DMS153 (cell line): ENCODE results near the gene IRAK1.
"Not testable (repeated sequence)": the region's sequence is repeated elsewhere in the genome, so short reads cannot be mapped to it uniquely, and the experiment has no call there.

Source experiments
- DNase-seq: peaks from one replicate; lab custom pipeline; 2025; lab: John Stamatoyannopoulos, UW

Gene IRAK1

DNA sequence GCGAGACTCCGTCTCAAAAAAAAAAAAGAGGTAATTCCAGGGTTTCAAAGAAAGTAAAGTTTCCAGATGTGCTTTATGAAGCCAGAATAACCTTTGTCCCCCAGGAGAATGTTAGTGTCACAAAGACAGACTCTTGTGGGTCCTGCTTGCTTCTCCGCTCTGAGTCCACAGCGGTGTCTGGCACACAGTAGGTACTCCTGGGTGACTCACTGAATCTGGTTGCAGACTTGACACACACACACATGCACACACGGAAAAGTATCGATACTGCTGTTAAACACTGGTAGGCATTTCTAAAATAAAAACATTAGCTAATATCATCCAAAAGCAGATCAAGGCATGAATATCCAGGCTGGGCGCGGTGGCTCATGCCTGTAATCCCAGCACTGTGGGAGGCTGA lies 24.2 kb downstream of the IRAK1 start:
- no peak for DNase-seq

DNA sequence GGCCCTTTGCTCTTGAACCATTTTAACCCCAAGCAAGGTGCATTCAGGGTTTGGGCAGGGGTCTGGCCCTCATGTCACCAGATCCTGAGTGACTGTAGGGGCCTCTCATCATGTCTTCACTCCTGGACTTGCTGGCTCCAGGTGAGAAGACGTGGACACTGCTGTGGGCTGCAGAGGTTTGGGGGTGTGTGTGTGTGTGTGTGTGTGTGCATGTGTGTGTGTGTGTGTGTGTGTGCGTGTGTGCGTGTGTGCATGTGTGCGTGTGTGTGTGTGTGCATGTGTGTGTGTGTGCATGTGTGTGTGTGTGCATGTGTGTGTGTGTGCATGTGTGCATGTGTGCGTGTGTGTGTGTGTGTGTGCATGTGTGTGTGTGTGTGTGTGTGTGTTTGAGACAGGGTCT lies 25.3 kb downstream of the IRAK1 start:
- not testable (repeated sequence) for DNase-seq

DNA sequence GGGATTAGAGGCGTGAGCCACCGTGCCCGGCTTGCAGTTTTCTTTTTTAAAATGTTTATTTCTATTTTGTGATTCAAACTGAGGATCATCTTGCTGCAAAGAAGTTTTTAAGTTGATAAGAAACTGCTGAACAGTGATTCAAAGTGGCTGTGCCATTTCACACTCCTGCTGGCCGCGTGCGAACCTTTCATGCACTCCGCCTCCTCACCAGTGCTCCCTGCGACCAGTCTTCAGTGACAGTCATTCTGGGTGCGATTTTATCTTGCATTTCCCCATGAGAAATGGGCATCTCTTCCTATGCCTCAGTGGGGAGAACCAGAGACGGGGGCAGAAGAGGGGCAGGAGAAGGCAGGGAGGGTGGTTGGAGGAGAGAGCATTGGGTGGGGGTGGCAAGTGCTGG lies 25.7 kb downstream of the IRAK1 start:
- DNase-seq: no peak

DNA sequence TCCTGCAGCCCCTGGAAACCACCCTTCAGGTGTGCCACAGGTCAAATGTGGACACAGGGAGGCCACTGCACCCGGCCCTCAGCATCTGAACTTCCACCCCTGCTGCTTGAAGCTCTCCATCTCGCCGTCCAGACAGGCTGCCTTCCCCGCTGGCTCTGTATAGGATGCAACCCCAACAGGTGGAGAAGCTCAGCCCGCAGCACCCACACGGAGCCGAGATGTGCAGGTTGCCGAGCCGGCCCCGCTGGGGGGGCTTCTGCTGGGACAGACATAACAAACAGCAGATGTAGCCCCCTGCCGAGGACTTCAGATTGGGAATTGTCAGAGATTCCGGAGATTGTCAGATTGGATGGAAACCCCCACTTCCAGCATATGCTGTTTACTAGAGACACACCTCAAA lies 26.6 kb downstream of the IRAK1 start:
- no peak for DNase-seq

DNA sequence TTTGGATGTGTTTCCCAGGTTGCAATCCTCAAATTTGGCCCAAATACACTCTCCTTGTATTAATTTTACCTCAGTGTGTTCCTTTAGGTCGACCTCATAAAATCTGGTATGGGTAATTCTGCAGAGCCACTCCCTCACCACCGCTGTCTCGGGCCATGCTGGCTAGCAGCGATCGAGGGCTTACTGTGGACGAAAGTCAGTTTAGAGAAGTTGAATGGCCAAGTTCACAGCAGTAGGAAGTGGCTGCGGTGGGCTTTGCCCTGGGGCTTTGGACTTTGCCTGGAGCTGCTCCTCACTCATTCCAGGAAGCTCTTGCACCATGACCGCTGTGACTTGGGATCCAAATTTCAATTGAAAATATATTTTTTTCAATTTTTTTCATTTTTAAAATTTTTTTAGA lies 27.5 kb downstream of the IRAK1 start:
- no peak for DNase-seq

DNA sequence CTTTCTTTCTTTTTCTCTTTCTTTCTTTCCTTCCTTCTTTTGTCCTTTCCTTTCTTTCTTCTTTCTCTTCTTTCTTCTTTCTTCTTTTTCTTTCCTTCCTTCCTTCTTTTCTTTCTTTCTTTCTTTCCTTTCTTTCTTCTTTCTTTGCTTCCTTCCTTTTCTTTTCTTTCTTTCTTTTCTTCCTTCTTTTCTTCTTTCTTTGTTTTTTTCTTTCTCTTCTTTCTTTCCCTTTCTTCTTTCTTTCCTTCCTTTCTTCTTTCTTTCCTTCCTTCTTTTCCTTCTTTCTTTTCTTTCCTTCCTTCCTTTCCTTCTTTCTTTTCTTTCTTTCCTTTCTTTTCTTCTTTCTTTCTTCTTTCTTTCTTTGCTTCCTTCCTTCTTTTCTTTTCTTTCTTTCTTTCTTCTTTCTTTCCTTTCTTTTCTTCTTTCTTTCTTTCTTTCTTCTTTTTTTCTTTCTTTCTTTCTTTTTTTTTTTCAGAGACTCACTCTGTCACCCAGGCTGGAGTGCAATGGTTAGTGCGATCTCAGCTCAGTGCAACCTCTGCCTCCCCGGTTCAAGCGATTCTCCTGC lies 28.6 kb downstream of the IRAK1 start:
- DNase-seq: no peak

DNA sequence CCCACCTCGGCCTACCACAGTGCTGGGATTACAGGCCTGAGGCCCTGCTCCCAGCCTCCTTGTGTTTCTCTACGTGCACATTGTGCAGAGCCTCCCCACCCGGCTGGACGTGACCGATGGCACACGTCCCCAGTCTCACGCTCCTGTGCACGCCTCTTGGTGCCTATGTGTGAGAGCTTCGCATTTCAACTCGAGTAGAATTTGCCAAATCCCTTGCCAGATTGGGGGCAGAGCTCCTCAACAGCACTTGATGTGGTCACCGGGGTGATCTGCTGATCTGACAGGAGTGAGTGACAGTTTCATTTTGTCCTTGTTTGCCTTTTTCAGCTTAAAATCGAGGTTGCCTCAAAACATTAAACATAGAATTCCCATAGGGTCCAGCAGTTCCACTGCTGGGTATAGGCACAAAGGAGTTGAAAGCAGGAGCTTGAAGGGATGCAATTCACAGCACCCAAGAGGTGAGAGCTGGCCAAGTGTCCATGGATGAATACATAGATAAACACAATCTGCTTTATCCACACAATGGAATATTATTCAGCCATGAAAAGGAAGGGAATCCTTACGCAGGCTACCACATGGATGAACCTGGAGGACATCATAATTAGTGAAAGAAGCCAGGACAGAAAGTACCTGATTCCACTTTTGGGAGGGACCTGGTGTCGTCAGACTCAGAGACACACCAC lies 29.6 kb downstream of the IRAK1 start:
- no peak for DNase-seq

DNA sequence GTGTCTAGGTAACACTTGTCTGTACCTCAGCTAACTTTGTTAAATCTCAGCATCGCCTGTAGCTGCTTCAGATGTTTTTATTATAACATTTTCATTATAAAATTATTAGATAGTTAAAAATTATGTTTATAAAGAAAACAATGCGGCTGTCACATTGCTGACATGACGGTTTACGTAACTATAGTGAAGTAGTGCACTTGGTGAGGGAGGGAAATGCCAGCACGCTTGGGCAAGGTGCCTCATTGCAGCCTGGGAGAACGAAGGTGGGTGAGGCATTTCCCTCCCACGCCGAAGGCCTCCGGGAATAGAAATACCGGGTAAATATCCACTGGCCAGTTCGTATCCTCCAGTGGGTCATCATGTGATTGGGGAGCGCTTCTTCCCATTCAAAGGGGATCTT lies 31.2 kb downstream of the IRAK1 start:
- no peak for DNase-seq

DNA sequence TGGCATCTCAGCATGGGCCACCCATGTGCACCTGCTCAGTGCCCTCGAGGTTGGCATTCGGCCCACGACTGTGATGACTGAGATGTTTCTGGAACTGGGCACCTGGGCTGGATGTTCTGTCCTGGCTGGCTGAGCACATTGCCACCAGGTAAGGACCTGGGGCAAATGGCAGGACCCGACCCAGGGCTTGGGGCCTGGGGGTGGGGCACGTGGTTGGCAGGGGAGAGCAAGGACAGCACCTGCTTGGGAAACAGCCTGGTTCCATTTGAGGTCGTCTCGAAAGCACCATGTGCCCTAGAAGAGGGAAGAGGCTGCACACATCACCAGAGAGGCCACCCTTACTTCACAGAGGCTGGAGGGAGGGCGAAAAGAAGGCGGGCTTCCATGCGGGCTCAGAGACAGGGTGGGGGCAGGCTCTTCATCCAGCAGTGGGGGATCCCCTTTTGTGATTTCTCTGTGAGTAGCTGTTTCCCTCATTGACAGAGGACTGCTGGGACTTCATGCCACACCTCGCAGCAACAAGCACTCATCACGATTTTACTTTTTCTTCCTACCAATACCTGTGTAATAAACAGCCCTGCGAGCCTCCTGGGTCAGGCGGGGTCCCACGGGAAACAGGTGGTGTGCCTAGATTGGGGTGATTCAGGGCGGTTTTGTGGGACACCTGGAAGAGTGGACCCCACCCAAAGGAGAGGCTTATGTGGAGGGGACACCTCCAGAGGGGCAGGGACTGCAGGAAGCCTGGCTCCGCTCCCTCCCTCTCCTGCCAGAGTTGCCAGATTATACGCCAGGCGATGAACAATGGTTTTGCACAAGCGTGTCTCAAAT lies 35.1 kb downstream of the IRAK1 start:
- no peak for DNase-seq

DNA sequence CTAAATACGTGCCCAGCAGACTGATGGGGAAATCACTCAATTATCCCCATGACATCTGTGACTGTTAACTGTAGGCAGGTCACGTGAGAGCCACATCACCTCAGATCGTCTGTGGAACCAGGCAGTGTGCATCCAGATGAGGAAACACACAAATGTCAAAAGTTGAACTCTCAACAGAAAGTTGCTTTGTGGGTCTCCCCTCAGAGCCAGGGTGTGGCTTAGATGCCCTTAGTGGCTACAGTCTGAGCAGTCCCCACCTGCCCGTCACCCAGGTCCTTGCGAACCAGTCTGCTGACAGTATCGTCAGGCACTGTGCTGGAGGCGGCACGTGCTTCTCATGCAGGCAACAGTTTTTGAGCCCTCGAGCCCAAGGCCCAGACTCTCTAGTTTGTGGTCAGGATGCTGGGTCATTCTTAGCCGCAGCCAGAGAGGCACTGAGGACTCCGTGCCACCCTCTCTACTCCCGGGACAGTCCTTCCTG lies 36.3 kb downstream of the IRAK1 start:
- no peak for DNase-seq

DNA sequence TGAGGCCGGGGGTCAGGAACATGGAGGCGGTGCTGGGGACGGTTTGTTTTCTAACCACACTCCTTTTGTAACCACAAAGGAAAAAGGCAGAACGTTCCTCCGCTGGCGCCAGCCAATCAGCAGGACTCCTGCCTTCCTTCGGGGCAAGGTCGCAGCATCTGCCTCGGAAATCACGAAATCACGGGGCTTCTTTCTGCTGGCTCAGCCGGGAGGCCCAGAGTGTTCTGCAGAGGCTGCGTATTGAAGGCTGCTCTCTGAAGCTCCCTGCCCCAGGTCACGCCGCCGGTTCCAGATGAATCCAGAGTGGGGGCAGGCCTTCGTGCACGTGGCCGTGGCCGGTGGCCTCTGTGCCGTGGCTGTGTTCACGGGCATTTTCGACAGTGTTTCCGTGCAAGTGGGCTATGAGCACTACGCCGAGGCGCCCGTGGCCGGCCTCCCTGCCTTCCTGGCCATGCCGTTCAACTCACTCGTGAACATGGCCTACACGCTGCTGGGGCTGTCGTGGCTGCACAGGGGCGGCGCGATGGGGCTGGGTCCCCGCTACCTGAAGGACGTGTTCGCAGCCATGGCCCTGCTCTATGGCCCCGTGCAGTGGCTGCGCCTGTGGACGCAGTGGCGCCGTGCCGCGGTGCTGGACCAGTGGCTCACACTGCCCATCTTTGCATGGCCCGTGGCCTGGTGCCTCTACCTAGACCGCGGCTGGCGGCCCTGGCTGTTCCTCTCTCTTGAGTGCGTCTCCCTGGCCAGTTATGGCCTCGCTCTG lies 37.8 kb downstream of the IRAK1 start:
- no peak for DNase-seq

DNA sequence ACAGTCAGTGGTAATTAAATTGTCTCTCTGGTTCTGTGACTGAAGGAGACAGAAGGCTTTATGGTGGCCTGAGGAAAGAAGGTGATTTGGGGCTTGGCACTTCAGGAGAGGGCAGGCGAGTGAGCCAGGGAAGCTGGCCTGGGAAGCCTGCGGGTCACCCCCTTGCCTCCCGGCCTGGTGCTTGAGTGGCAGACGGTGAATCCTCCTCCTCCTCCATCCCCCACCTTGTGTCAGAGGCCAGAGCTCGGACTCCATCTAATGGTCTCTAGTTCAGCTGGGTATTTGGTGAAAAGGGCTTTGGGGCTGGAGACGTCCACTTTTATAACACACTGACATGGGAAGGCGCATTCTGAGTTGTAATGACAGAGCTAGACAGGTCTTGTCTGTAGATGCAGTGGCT lies 38.5 kb downstream of the IRAK1 start:
- DNase-seq: no peak

DNA sequence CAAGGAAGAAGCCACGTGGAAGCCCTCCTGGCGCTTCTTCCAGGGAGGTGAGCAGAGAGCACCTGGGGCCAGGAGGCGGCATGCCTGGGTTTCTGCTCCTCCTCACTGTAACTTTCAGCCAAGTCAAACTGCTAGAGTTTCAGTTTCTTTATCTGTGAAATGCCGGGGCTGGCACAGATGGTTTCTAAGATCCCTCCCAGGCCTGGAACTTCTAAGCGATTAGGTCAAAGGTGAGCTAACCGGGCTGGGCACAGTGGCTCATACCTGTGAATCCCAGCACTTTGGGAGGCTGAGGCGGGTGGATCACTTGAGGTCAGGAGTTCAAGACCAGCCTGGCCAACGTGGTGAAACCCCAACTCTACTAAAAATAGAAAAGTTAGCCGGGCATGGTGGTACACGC lies 39.3 kb downstream of the IRAK1 start:
- not testable (repeated sequence) for DNase-seq

DNA sequence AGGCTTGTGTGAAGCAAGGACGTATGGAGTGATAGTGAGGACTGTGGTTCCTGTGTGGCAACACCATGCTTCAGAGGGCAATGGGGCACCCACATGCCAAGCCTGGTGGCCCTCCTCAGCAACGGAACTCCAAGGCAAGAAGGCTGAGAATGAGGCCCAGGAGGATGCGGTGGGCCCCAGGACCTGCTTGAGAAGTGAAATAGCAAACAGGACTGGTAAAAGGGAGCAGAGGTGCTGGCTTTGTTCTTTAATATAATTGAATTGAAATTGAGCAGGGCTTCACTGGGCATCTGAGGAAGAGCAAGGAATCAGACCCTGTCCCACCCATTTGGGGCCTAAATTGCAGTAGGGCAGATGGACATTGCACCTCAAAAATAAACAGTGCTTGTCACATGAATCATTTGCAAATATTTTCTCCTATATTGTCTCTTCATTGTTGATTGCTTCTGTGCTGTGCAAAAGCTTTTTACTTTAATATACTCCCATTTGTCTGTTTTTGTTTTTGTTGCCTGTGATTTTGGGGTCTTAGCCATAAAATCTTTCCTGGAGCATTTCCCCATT lies 44.9 kb downstream of the IRAK1 start:
- no peak for DNase-seq

DNA sequence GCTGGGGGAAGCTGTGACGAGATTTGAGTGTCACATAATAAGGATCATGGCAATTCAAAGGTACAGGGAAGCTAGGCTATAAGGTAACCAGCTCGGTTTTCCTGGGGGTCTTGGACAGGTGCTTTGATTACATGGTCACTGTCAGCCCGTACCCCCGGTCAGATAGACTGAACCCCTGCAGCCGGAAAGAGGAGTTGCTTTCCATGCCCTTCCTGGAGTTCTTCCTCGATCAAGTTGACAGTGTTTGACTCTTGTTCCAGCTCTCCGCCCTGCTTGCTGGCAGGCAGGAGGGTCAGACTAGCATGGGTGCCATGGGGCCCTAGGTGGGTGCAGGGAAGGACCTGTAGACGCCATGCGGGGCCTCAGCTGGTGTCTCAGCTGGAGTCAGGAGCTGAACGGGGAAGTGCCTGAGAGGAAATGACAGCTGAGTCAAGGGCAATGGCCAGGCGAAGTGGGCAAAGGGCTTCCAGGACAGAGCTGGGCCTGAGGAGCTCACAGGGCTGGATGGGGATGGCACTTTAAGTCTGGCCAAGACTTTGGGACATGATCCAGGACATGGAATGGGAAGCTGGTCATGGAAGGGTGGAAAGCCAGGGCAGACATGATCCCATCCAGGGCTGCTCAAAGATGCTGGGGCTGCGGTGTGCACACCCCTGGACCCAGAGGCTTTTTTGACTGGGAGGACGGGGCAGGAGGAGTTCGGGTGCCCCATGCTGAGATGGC lies 45.5 kb downstream of the IRAK1 start:
- DNase-seq: no peak

DNA sequence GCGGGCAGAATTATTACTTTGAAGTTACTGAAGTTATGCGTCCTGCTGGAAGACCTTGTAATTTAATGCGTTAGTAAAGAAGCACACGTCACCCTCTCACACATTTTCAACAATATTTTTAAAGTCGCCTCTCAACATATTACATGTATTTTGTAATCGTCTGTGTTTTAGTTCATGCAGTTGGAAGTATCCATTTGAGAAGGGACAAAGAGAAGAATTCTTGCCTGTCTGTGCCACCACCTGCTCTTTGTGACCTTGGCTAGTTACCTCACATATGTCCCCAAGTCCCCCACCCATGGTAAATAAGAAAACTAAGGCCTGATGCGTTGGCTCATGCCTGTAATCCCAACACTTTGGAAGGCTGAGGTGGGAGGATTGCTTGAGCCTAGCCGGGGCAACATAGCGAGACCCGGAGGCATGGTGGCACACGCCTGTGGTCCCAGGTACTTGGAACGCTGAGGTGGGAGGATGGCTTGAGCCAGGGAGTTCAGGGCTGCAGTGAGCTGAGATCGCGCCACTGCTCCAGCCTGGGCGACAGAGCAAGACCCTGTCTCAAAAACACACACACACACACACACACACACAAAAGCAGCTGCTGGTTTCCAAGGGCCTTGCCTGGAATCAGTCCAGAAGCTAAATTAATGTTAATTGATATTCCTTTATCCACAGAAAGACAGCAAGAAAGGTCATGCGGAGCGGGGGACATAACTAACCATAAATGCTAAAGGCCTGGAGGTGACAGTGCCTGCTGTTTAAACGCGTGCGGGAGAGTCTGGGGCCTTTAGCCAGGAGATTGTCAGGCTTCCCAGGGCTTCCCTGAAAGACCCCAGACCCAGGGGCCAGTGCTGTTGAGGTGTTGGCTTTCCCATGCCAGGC lies 46.3 kb downstream of the IRAK1 start:
- DNase-seq: no peak

DNA sequence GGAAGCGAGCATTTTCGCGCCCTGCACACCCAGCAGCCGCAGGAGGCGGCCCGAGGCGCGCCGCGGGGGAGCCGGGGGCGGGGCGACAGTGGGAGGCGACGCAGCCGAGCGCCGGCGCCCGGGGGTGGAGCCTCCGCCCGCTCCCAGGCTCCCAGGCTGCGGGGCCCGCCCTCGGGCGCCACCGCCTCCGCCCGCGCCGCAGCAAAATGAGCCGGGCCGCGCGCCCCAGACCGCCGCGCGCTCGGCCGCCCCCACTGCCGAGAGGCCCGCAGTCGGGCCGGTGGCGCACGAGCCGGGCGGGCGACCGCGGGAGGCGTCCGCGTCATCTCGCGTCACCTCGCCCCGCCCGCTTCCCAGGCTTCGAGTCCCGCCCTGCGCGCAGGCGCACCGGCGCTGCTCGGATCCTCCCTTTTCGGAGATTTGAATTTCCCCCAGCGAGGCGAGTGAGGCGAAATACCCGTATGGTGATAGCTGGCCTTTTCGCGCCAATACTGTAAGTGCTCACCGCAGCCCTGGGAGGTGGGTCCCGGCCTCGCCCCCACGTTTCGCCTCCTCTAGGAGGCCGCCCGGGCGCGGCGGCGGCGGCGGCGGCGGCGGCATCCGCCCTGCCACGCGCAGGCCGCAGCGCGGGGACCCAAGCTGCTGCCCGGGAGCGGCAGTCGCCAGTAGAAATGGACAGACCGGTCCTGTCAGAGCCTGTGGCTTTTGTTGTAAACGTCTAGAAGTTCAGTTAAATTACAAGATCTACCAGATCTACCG lies 47.2 kb downstream of the IRAK1 start, which contains the start of gene TMEM187:
Gene TMEM187, plus strand, starts transcription at position 387 of the 759 bp plus-strand sequence. CDS start 9,309 bp downstream, outside the sequence.
- DNase-seq: peak; percentile 83

DNA sequence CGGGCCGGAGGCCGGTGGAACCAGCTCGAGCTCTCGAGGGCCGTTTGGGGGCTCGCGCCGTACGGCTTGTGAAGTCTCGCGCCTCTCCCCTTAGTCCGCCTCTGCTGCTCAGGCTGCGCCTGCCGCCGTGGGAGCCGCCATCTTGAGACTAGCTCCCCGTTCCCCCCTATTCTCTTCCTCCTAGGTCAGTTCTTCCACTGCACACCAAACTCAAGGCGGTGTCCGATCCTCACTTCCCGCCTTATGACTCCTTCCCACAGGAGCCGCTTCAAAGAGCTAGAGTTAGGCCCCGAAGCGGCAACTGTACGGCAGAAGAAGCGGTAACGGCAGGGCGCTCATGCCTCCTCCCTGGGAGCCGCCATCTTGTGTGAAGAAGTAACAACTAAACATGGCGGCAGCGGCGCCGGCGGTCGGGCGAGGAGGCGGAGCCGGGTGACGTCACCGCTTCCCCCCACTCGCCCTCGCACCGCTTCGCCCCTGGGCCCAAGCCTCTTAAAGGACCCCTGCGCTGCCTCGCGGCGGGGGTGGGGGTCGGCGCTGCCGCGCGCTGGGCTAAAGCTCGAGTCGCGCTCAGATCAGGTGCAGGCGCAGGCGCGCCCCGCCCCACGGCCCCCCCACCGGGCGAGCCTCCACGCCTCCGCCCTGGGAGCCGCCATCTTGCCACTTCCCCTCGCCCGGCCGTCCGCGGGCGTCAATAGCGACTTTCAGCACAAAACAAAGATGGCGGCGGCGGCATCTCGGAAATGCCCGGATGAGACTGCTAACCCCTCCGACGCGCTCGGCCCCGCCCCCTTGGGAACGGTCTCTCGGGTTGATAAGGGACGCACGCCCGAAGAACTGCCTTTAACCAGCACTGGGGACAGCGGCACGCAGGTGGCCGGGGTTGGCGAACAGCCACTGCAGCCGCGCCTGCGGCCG lies 48.0 kb downstream of the IRAK1 start, which contains the start of gene HCFC1:
Gene HCFC1, minus strand, starts transcription at position 369 of the 918 bp plus-strand sequence. CDS start 978 bp downstream, outside the sequence.
- peak; percentile 93 for DNase-seq
